GM18498 (cell line): ENCODE measurements around the gene CER1.
"Not testable (repeated sequence)": the region's sequence is repeated elsewhere in the genome, so short reads cannot be mapped to it uniquely, and the experiment has no call there.

Source experiments
- ATAC-seq: cut with Tn5 transposase; IDR thresholded peaks from one replicate; pipeline ENCODE4 v1.9.1; 2021; ENCODE audit warnings: mild to moderate bottlenecking, moderate library complexity; ENCODE audit not compliant: unreplicated experiment

CER1 gene

DNA sequence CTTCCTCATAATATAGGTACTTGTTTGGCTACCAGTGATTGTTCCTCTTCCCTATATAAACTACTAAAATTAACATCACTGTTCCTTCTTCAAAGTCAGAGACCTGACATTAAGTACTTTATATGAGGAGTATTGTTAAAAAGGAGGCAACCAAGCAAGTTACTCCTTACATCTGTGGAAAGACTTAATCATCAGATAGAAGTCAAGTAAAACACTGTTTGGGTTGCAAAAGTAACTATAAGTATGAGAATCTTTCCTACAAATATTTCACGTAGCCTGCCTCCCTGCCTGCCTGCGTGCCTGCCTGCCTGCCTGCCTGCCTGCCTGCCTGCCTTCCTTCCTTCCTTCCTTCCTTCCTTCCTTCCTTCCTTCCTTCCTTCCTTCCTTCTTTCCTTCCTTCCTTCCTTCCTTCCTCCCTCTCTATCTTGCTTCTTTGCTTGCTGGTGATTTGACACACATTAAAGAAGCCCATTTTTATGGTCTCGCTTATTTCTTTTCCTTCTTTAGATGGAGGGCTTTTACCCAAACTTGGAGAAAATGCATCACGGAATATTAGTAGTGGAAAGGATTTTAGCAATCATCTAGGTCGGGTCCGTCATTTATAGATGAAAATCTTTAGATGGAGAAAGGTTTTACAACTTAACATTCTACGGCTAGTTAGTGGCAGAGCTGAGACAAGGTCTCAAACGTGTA is 3.2 kb downstream of the CER1 start:
- no peak for ATAC-seq

DNA sequence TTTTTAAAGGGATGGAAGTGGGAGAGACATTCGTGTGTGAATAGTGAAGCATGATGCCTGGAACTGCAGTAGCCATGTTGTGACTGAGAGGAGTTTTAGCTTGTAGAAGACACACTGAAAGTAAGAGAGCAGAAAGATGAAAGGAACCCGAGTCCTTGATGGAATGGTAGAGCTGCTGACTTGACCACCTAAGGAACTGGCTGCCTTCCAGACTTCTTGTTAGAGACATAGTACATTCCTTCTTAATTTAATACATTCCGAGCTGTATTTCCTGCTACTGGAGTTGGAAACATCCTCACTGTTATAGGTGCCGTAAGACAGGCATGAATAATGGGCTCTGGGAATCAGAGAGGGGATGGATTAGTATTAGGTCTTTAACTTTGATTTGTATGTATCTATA is 7.4 kb downstream of the CER1 start:
- no peak for ATAC-seq

- no peak for ATAC-seq
Observed at GRCh38 chr9:14713187-14713767, 9.3 kb downstream of the CER1 start.

DNA sequence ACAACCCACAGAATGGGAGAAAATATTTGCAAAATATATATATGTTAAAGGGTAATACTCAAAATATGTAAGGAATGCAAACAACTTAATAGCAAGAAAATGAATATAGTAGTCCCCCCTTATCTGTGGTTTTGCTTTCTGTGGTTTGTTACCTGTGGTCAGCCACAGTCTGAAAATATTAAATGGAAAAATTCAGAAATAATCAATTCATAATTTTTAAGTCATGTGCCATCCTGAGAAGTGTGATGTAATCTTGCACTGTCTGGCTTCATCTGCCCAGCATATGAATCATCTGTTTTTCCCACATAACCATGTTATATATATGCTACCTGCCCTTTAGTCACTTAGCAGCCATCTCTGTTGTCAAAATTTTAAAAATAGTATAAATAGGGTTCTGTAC is 11.7 kb downstream of the CER1 start:
- no peak for ATAC-seq

- peak; percentile 63 for ATAC-seq
Observed at GRCh38 chr9:14706530-14707140, 15.9 kb downstream of the CER1 start.

GRCh38 chr9:14705079-14705478 is 17.5 kb downstream of the CER1 start:
- ATAC-seq, result no peak

GRCh38 chr9:14704281-14704680 is 18.3 kb downstream of the CER1 start:
- ATAC-seq, result no peak

DNA sequence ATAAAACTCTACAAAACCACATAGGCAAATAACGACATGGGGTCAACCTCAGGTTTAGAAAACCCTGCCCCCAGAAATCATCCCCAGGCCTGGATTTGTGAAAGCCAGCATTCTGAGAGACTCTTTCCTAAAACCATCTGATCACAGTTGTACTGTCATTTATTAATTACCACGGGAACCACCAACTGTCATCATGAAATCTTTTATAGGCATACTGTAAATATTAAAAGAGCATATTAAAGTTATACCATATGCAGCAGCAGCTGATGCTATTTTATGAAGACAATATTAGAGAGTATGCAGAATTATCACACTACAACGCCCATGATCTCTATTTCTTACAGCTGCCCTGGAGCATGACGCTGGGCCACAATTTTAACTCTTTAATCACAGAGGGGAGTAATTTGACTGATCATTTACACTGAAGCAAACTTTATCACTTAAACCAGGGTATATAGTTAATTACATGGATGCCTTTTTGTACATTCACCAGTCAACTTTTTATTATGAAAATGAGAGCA is 20.3 kb downstream of the CER1 start:
- ATAC-seq, result no peak

DNA sequence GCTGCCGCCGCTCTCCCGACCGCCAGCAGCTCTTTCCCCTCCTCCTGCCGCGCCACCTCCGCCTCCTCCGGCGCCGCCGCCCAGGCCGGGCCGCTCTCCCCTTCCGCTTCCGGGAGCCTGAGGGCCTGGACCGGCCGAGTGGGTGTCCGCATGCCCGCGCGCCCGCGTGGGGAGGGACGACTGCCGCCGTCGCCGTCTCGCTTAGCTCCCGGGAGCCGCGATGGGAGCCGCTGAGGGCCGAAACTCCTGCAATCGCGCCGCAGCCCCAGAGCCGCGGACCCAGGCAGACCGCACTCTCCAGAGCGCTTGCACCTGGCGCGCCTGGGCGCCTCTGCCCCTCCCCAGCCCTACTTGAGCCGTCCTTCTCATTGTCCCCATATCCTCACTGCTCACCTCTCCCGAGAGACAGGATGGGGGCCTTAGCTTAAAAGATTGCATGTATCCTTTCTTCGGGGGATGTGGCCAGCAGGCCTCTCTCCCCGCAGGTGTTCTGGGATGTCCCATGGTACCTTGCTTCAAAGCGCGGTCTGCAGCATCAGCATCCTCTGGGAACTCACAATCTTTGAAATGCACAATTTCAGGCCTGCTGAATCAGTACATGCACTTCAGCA is 29.2 kb downstream of the CER1 start, which contains the start of gene ZDHHC21:
Gene ZDHHC21, minus strand, starts transcription at position 182 of the 611 bp plus-strand sequence. CDS start 19,092 bp downstream, outside the sequence.
- ATAC-seq, result peak; percentile 94

- ATAC-seq, result peak; percentile 53
Observed at GRCh38 chr9:14692470-14693250, 29.9 kb downstream of the CER1 start.

- no peak for ATAC-seq
Observed at GRCh38 chr9:14690948-14691730, 31.4 kb downstream of the CER1 start.

DNA sequence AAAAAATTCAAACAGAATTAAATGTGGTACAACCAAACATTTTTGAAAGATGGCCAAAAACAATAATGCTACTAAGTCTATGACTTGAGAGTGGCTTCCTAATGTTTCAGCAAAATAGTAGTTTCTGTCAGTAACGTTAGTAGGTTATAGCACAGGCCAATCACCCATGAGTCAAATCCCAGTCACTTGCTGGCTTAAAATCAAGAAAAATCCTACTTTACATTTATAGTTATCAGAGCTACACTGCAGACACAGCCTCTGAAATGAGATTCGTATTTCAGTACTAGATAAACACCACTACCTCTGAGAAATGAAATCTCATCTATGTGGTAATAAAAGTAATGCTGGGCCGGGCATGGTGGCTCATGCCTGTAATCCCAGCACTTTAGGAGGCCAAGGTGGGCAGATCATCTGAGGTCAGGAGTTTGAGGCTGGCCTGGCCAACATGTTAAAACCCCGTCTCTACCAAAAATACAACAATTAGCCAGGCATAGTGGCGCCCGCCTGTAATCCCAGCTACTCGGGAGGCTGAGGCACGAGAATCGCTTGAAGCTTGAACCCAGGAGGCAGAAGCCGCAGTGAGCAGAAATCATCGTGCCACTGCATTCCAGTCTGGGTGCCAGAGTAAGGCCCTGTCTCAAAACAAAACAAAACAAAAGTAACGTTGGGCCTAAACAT is 35.4 kb downstream of the CER1 start:
- ATAC-seq, result no peak

DNA sequence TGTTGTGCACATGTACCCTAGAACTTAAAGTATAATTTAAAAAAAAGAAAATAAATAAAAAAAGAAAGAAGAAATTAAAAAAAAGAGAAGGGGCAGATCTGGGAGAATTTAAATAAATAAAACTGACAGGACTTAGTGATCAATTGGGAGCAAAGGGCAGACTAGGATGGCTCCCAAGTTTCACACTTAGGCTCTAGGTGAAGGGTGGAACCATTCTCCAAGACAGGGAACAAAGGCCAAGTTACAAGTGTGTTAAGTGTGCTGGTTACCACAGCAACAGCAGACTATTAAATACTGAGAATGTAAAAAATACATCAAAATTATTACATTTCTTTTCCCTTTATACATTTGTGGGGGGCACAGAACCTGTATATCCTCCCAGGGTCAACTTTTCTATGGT is 36.4 kb downstream of the CER1 start:
- no peak for ATAC-seq

DNA sequence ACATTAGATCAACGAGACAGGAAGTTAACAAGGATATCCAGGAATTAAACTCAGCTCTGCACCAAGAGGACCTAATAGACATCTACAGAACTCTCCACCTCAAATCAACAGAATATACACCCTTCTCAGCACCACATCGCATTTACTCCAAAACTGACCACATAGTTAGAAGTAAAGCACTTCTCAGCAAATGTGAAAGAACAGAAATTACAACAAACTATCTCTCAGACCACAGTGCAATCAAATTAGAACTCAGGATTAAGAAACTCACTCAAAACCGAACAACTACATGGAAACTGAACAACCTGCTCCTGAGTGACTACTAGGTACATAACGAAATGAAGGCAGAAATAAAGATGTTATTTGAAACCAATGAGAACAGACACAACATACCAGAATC is 39.9 kb downstream of the CER1 start:
- ATAC-seq, result not testable (repeated sequence)

DNA sequence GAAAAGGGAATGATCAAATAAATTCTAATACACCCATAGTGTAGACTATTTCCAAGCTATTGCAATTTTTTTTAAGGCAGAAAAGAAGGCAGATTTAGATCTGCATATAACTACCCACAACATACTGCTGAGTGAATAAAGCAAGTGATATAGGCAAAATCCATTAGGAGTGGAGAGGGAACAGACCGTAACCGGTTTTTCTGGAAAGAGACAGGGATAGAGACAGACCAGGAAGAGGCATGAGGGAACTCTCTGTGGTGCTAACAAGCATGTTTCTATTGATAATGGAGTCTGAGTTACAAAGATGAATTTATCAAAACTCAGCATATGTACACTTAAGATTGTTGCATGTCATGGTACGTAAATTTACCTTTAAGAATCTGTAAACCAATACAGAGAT is 43.8 kb downstream of the CER1 start:
- no peak for ATAC-seq

DNA sequence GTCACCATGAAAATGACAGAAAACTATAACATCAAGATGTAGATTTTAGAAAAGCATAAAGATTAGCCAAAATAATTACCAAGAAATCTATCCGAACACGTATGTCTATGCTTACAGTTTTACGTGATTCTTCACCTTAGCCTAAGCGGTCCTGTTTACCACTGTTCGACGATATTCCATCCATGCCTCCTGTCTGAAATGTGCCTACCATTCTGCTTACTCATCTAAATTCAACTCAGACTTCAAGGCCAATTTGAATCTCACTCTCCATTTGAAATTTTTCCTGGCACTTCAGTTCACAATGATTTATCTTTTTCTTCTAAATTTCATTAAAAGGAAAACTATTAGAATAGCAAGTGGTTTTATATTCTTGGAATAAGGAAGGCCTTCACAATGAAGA is 44.7 kb downstream of the CER1 start:
- no peak for ATAC-seq

- ATAC-seq, result no peak
Observed at GRCh38 chr9:14677396-14677795, 45.1 kb downstream of the CER1 start.

DNA sequence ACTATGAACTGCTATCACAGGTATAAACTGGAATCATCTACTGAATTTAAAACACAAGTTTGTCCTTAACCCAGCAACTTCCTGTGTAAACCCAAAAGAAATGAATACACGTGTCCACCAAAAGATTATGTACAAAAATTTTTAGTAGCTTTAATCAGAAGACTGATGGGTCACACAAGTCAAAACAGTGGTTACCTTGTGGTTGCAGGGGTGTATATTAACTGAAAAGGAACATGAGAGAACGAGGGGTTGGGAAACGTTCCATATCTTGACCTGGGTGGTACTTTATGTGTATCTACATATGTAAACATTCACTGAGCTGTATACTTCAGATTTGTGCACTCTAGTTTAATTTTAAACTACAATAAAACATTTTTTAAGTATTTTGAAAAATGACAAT is 47.9 kb downstream of the CER1 start:
- ATAC-seq, result no peak

GRCh38 chr9:14671377-14671776 is 51.2 kb downstream of the CER1 start:
- no peak for ATAC-seq

GRCh38 chr9:14670718-14671117 is 51.8 kb downstream of the CER1 start:
- no peak for ATAC-seq
